Adrenal gland (tissue), 5 donors: ENCODE results near the gene TRAK2.
"Not testable (repeated sequence)": the region's sequence is repeated elsewhere in the genome, so short reads cannot be mapped to it uniquely, and the experiment has no call there.

Experiments
- POLR2A ChIP-seq, 2 donors: fragments of 450-650 bp; IDR thresholded peaks; one replicate each; pipeline ENCODE4 v1.6.1; 2017; ENCODE audit warnings: antibody characterized with exemption in 2 of 2, mild to moderate bottlenecking in 2 of 2, moderate library complexity in 1 of 2
- TF ChIP-seq, protein P1 (sequence below), 6 experiments: fragments of 450-650 bp in 4 of 6; fragments of 200-600 bp in 2 of 6; sonication (generic) in 1 of 6; IDR thresholded peaks; 1 replicate in 5 of 6; 2 replicates in 1 of 6; pipeline versions ENCODE4 v1.5.1 to v1.8.0; 2016 to 2021; ENCODE audit warnings: antibody characterized with exemption in 6 of 6, mild to moderate bottlenecking in 2 of 6, moderate library complexity in 1 of 6
- donor health status: DM: no; HTN: no; CAD: no.

DNA sequence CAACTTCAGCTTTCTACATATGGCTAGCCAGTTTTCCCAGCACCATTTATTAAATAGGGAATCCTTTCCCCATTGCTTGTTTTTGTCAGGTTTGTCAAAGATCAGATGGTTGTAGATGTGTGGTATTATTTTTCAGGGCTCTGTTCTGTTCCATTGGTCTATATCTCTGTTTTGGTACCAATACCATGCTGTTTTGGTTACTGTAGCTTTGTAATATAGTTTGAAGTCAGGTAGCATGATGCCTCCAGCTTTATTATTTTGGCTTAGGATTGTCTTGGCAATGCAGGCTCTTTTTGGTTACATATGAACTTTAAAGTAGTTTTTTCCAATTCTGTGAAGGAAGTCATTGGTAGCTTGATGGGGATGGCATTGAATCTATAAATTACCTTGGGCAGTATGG, 22.9 kb downstream of the TRAK2 start:
- TF ChIP-seq POLR2A (IDR thresholded peaks at IDR 0.05) = not testable (repeated sequence)
- TF ChIP-seq, protein P1, sequence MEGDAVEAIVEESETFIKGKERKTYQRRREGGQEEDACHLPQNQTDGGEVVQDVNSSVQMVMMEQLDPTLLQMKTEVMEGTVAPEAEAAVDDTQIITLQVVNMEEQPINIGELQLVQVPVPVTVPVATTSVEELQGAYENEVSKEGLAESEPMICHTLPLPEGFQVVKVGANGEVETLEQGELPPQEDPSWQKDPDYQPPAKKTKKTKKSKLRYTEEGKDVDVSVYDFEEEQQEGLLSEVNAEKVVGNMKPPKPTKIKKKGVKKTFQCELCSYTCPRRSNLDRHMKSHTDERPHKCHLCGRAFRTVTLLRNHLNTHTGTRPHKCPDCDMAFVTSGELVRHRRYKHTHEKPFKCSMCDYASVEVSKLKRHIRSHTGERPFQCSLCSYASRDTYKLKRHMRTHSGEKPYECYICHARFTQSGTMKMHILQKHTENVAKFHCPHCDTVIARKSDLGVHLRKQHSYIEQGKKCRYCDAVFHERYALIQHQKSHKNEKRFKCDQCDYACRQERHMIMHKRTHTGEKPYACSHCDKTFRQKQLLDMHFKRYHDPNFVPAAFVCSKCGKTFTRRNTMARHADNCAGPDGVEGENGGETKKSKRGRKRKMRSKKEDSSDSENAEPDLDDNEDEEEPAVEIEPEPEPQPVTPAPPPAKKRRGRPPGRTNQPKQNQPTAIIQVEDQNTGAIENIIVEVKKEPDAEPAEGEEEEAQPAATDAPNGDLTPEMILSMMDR (IDR thresholded peaks at IDR 0.05) = not testable (repeated sequence)
